B cell (primary cell): ENCODE measurements around the gene DCAF6. TPM values are rescaled to one million over a fixed set of nuclear protein-coding genes. Genes with fewer than 3 reads are reported as not detected.

ENCODE experiments used
- ATAC-seq: fragments of 200-7000 bp; cut with Tn5 transposase; one replicate; pipeline ENCODE4 v1.10.0; 2021; ENCODE audit warnings: low read depth, mild to moderate bottlenecking, moderate number of reproducible peaks, moderate library complexity
- CTCF ChIA-PET: fragments of 350-600 bp; sonication (Branson Sonifier 250); formaldehyde crosslinking; loops from one replicate; lab custom pipeline; 2021; ENCODE audit warnings: antibody characterized with exemption, inconsistent platforms; lab: Charles Lee
- POLR2A ChIA-PET: fragments of 350-600 bp; sonication (Branson Sonifier 250); formaldehyde crosslinking; loops from one replicate; lab custom pipeline; 2021; ENCODE audit warnings: antibody characterized with exemption; lab: Charles Lee
- DNase-seq: peaks from one replicate; pipeline ENCODE4 v3.0.0; 2013
- H2AFZ ChIP-seq: 2 replicates; pipeline ENCODE4 v1.6.1; 2012; ENCODE audit warnings: mild to moderate bottlenecking, low read depth, low read length; ENCODE audit not compliant: insufficient read depth, poor library complexity, severe bottlenecking
- H3K27ac ChIP-seq, 2 donors: 1 replicate in 1 of 2; 2 replicates in 1 of 2; pipeline ENCODE4 v1.5.1; 2012 to 2013; ENCODE audit warnings: low read length in 2 of 2, mild to moderate bottlenecking in 2 of 2, moderate library complexity in 1 of 2
- H3K27me3 ChIP-seq, 4 experiments: fragments of 200-600 bp in 1 of 4; sonication (generic) in 1 of 4; replicated peaks in 1 of 4; 1 replicate in 2 of 4; 2 replicates in 2 of 4; pipeline versions ENCODE4 v1.6.1 to v1.7.0; 2013 to 2016; ENCODE audit warnings: low read length in 3 of 4, mild to moderate bottlenecking in 2 of 4, mixed read lengths in 1 of 4, moderate library complexity in 1 of 4; ENCODE audit not compliant: insufficient read depth in 4 of 4, control insufficient read depth in 3 of 4; ENCODE audit errors: control extremely low read depth in 1 of 4
- H3K36me3 ChIP-seq, 2 experiments: replicated peaks in 1 of 2; 1 replicate in 1 of 2; 2 replicates in 1 of 2; pipeline versions ENCODE4 v1.6.1 to v1.7.1; 2013; ENCODE audit warnings: low read length in 1 of 2; ENCODE audit not compliant: insufficient read depth in 2 of 2, control insufficient read depth in 1 of 2; ENCODE audit errors: control extremely low read depth in 1 of 2, extremely low read depth in 1 of 2
- H3K4me1 ChIP-seq, 2 donors: fragments of 200-600 bp in 1 of 2; sonication (generic) in 1 of 2; 1 replicate in 1 of 2; 2 replicates in 1 of 2; pipeline versions ENCODE4 v1.5.1 to v1.6.1; 2013 to 2017; ENCODE audit warnings: low read length in 2 of 2; ENCODE audit not compliant: control insufficient read depth in 2 of 2, insufficient read depth in 2 of 2
- H3K4me2 ChIP-seq: replicated peaks from 2 replicates; pipeline ENCODE3; 2012; ENCODE audit warnings: mild to moderate bottlenecking, low read depth, low read length; ENCODE audit not compliant: poor library complexity, severe bottlenecking
- H3K4me3 ChIP-seq, 5 experiments: fragments of 200-600 bp in 1 of 5; sonication (generic) in 1 of 5; 1 replicate in 3 of 5; 2 replicates in 2 of 5; pipeline versions ENCODE4 v1.5.1 to v1.7.0; 2011 to 2016; ENCODE audit warnings: low read length in 4 of 5, mild to moderate bottlenecking in 4 of 5, low read depth in 2 of 5, control low read depth in 1 of 5, moderate library complexity in 1 of 5; ENCODE audit not compliant: insufficient read depth in 1 of 5; ENCODE audit errors: control extremely low read depth in 1 of 5, extremely low read depth in 1 of 5
- H3K79me2 ChIP-seq: fragments of 200-600 bp; sonication (generic); one replicate; pipeline ENCODE4 v1.6.0; 2016; ENCODE audit warnings: low read length; ENCODE audit not compliant: control insufficient read depth, insufficient read depth
- H3K9ac ChIP-seq: fragments of 200-600 bp; sonication (generic); 2 replicates; pipeline ENCODE4 v1.6.1; 2017; ENCODE audit warnings: mild to moderate bottlenecking, low read length, moderate library complexity
- H3K9me3 ChIP-seq, 3 donors: one replicate each; pipeline versions ENCODE4 v1.6.1 to v1.7.1; 2013; ENCODE audit warnings: low read length in 2 of 3; ENCODE audit not compliant: control insufficient read depth in 2 of 3, insufficient read depth in 1 of 3; ENCODE audit errors: control extremely low read depth in 1 of 3
- H4K20me1 ChIP-seq: 2 replicates; pipeline ENCODE4 v1.6.0; 2012; ENCODE audit warnings: mild to moderate bottlenecking, low read length; ENCODE audit not compliant: insufficient read depth, control insufficient read depth, poor library complexity, severe bottlenecking
- H3K27ac Mint-ChIP-seq: one replicate; pipeline ENCODE4 v1.8.0; 2021; ENCODE audit warnings: mixed read lengths
- H3K27me3 Mint-ChIP-seq: one replicate; pipeline ENCODE4 v1.8.0; 2021; ENCODE audit warnings: mixed read lengths
- H3K4me1 Mint-ChIP-seq: one replicate; pipeline ENCODE4 v1.8.0; 2021; ENCODE audit warnings: mixed read lengths
- H3K4me3 Mint-ChIP-seq: one replicate; pipeline ENCODE4 v1.8.0; 2021; ENCODE audit warnings: mixed read lengths
- H3K9me3 Mint-ChIP-seq: one replicate; pipeline ENCODE4 v1.8.0; 2022; ENCODE audit warnings: mixed read lengths; ENCODE audit not compliant: insufficient read depth
- CTCF ChIP-seq: fragments of 200-600 bp; IDR thresholded peaks from one replicate; pipeline ENCODE4 v1.8.0; 2022; ENCODE audit warnings: antibody characterized with exemption, mild to moderate bottlenecking
- EZH2 ChIP-seq: IDR thresholded peaks from 2 replicates; pipeline ENCODE4 v1.6.1; 2012; ENCODE audit warnings: borderline replicate concordance, low read depth, mild to moderate bottlenecking, moderate library complexity, low read length; ENCODE audit not compliant: insufficient read depth, poor library complexity, severe bottlenecking
- WGBS: methylation state at CpG from one replicate; pipeline ENCODE4 v1.1.5; 2013; ENCODE audit warnings: missing lambda C conversion rate; ENCODE audit not compliant: insufficient coverage; 5-methylcytosine and 5-hydroxymethylcytosine counted together
- intact Hi-C: fragments of 100-400 bp; cut with micrococcal nuclease; formaldehyde crosslinking; loops from one replicate; pipeline ENCODE4 v1.10.0; 2022
- polyA plus RNA-seq: library from polyadenylated mRNA; depleted of rRNA; stranded (reverse); fragments of >200 nt; gene quantifications from 2 replicates; pipeline ENCODE4 v1.2.3, GENCODE V29; 2012
- total RNA-seq, 2 donors: library from RNA; stranded (reverse); fragments of 120-200 nt in 1 of 2; gene quantifications; 1 replicate in 1 of 2; 2 replicates in 1 of 2; pipeline versions ENCODE4 v1.2.3 to v1.2.4, GENCODE V29; 2013 to 2022

DCAF6 gene
- total and polyA plus RNA-seq, 2 donors (not counting 1 experiment from before 2014, with no cell fraction given): 17.5 to 40.4 TPM

DNA sequence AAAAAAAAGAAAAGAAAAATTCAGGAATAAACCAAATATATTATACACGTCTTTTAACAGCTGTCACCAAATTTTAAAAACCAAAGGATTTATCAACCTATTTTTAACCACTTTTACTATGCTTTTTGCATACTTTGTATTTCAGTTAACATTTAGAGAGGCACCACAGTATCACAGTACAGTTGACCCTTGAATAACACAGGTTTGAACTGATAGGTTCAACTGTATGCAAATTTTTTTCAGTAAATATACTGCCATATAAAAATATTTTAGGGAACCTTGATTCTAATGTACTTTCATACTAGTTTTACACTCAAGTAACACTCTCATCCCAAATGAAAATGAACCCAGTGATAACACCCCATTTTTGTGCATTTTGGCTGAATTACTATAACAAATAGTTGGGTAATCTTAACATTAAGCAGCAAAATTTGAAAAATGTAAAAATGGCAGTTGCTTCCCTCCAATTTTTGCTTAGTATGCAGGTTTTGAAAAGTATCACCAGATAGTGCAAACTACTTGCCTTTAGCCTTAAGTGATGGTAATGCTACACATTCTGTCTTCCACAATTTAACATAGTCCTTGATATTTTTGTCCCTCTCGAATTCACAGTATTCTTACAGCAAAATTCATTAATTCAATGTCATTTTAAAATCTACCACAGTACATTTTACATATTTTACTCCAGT, 11.8 kb upstream of the DCAF6 start:
- DNase-seq (no peak), ATAC-seq (no peak)
- H3K36me3 ChIP-seq: peaks cover 2 to 5% of the 10 kb centered on the region in 2 experiments
- TF ChIP-seq EZH2 (no peak), CTCF (no peak)
- no peak overlapping the region for H3K27ac ChIP-seq
- H3K4me3 ChIP-seq: no peak overlapping the region
- H3K9me3 Mint-ChIP-seq: no peaks in the 10 kb centered on the region
- no peak overlapping the region for H3K27ac Mint-ChIP-seq
- H3K27me3 ChIP-seq: no peaks in the 10 kb centered on the region
- no peaks in the 10 kb centered on the region for H3K9me3 ChIP-seq
- no peak overlapping the region for H2AFZ ChIP-seq
- H3K79me2 ChIP-seq: peaks cover 35% of the 10 kb centered on the region
- CTCF ChIA-PET: no interaction called here
- no peaks in the 10 kb centered on the region for H3K27me3 Mint-ChIP-seq
- no peak overlapping the region for H3K4me3 Mint-ChIP-seq
- H3K4me1 Mint-ChIP-seq: peaks cover 18% of the 10 kb centered on the region
- POLR2A ChIA-PET: interaction anchor here (0.6 kb wide), 1 partner anchor 266 kb away, joined by 3 read pairs; no protein-coding TSS in a partner anchor
- intact Hi-C loops: no loop called here
- WGBS: 100% methylated on average over 1 of the region's 2 CpGs
- no peak overlapping the region for H3K9ac ChIP-seq
- H4K20me1 ChIP-seq: peaks cover 8% of the 10 kb centered on the region
- no peak overlapping the region for H3K4me2 ChIP-seq
- H3K4me1 ChIP-seq: peaks cover 0 to 4% of the 10 kb centered on the region in 2 donors

- Histone ChIP-seq H3K9me3 (no peaks in the 10 kb centered on the region), H3K27ac (no peak overlapping the region), H2AFZ (no peak overlapping the region), H3K27me3 (no peaks in the 10 kb centered on the region), H3K79me2 (peaks cover 51% of the 10 kb centered on the region), H3K36me3 (peaks cover 2 to 5% of the 10 kb centered on the region in 2 experiments), H3K4me3 (no peak overlapping the region), H3K4me2 (no peak overlapping the region), H4K20me1 (peaks cover 8% of the 10 kb centered on the region), H3K4me1 (peaks cover 0 to 4% of the 10 kb centered on the region in 2 donors), H3K9ac (no peak overlapping the region)
- H3K27ac Mint-ChIP-seq: no peak overlapping the region
- no peaks in the 10 kb centered on the region for H3K9me3 Mint-ChIP-seq
- no peaks in the 10 kb centered on the region for H3K27me3 Mint-ChIP-seq
- H3K4me3 Mint-ChIP-seq: no peak overlapping the region
- ChIA-PET POLR2A (no interaction called here), CTCF (interaction anchor here (1.0 kb wide), 1 partner anchor 156 kb away, joined by 3 read pairs; no protein-coding TSS in a partner anchor)
- TF ChIP-seq EZH2 (no peak), CTCF (no peak)
- ATAC-seq: no peak
- 96% methylated on average over 5 of the region's 6 CpGs for WGBS
- no peak for DNase-seq
- H3K4me1 Mint-ChIP-seq: peaks cover 20% of the 10 kb centered on the region
- intact Hi-C loops: no loop called here
These were observed 9.9 kb upstream of the DCAF6 start for GRCh38 chr1:167926486-167926997.
